Globus pallidus (tissue), 1 donor: ENCODE data around the gene NTSR2.

ENCODE experiments used
- DNase-seq: peaks from one replicate; pipeline ENCODE4 v3.0.0-alpha.2; 2015; ENCODE audit warnings: low spot score

The NTSR2 gene, protein sequence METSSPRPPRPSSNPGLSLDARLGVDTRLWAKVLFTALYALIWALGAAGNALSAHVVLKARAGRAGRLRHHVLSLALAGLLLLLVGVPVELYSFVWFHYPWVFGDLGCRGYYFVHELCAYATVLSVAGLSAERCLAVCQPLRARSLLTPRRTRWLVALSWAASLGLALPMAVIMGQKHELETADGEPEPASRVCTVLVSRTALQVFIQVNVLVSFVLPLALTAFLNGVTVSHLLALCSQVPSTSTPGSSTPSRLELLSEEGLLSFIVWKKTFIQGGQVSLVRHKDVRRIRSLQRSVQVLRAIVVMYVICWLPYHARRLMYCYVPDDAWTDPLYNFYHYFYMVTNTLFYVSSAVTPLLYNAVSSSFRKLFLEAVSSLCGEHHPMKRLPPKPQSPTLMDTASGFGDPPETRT

DNA sequence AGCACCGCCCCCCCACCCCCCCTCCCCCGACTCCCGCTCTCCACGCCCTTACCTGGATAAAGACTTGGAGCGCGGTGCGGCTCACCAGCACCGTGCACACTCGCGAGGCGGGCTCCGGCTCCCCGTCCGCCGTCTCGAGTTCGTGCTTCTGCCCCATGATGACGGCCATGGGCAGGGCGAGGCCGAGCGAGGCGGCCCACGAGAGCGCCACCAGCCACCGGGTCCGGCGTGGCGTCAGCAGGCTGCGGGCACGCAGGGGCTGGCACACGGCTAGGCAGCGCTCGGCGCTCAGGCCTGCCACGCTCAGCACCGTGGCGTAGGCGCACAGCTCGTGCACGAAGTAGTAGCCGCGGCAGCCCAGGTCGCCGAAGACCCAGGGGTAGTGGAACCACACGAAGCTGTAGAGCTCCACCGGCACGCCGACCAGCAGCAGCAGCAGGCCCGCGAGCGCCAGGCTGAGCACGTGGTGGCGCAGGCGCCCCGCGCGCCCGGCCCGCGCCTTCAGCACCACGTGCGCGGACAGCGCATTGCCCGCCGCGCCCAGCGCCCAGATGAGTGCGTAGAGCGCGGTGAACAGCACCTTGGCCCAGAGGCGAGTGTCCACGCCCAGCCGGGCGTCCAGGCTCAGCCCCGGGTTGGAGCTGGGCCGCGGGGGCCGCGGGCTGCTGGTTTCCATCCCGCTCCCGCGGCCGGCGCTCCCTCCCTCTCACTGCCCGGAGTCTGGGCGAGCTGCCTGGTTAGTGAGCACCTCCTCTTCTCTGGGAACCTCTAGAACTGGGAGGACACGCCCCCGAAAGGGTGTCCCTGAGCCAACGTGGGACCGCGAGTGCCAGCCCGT lies at the start of gene NTSR2:
TSS of gene NTSR2 (minus strand) at position 742 of the 838 bp plus-strand sequence. CDS start at position 676, 66 bp downstream.
- peak; percentile 71 for DNase-seq

DNA sequence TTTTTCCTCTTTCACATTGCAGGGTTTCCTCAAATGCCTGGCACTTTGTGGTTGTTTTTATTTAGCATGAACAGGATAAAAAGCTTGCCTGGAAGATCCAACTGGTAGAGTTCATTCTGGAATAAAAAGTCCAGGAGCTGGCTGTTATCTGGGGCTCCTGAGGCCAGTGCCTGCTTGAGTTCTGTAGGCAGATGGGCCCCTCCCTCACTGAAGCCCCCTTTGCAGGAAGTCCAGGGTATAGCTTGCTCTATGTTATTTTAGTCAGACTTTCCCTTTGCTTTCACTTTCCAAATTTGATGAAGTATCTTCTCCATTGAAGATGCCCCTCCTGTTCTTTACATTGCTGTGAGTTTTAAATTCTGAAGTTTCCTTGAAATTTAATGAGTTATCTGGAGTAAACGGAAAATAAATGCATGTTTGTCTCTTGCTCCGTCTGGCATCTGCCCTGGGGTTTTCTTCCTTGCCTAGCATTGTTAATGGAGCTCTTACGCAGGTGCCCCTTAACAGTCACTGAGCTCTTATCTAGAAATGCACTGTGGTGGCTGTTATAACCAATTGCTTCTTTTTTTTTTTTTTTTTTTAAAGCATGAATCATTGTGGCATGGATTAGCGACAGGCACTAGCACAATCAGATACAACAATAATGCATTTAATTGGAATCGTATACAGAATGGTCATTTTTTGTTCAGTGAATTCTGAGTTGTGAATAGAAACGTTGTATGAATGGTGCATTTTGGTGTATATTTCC lies 49.4 kb upstream of the NTSR2 start:
- no peak for DNase-seq

DNA sequence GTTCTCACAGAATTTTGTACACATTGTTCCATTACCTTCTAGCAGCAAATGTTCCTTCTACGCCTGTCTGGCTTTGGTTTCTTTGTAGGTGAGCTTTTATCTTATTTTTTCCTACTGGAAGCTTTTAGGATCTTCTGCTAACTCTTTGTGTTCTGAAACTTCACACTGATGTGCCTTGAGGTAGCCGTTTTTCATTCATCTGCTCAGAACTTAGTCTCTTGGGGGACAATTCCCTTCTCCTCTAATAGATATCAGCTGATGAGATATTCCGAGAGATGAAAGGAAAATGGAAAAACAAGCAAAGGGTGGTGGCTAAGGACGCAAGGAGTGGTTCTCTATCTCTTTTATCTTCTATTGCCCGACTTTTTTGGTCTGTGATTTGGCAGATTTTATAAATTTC lies 48.6 kb upstream of the NTSR2 start:
- DNase-seq = no peak

DNA sequence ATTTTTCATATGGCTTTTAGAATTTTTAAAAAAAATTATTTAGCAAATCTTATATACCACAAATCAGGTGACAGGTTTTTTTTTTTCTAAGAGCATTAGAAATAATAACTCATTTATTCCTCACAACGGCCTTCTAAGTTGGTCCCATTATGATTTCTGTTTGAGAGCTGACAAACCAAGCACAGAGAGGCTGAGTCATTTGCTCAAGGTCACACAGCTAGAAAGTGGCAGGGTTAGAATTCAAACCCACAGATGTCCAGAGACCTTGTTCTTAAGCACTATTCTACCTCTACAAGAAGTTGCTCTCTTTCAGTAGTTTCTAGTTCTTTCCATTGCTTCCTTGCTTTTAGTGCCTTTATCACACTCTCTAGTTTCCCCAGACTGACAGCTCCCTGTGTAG lies 47.6 kb upstream of the NTSR2 start:
- no peak for DNase-seq

DNA sequence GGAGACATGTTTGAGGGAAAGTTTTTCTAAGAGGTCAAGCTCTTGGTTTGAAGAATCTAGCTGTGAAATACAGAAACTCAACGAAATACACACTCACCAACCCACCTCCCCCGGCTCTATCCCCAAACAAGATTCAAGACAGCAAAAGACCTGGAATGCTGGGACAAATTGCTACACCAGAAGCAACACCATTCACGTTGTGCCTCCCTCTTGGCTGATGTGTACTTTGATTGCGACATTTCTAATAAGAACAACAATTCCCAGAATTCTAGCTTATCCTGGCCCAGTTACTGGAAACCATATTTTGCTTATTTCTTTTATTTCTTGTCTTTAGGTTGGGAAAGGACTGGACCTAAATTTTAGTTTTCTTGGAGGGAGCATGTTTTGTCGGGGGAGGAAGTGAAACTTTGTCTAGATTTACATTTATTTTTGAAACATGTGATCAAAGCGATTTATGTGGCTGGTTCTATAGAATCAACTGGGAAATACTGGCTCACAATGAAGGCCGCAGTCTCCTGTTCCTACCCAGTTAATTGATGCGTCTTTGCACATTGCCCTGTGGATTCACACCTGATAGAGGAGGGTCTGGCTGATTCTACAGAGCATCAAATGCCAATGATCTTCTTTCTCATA lies 46.8 kb upstream of the NTSR2 start:
- no peak for DNase-seq

DNA sequence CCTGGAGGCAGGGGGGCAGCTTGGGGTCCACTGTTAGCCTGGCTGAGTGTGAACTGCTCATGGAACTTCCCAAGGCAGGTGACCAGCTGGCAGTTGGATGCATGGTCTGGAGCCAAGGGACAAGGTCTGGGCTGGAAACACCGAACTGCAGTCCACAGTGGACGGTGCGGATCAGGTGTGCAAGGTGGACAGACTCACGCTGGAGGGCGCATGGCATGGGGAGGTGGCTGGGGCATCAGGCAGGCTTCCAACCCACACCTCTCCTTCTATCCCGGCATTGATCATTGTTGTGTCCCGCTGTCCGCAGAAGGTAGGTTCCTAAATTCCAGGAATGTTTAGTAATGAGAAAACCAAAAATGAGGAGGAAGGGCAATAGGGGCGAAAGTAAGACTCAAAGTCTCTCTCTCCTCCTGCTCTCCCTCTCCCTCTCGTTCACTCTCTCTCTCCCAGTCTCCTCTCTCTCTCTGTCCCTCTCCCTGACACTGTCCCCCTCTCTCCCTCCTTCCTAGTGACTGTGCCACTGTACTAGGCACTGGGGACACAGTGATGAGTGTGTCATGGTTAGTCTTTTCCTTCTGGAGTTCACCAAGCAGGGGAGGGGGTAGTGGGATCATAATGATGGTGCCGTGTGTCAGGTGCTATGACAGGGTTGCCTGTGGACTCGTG lies 46.1 kb upstream of the NTSR2 start:
- no peak for DNase-seq

DNA sequence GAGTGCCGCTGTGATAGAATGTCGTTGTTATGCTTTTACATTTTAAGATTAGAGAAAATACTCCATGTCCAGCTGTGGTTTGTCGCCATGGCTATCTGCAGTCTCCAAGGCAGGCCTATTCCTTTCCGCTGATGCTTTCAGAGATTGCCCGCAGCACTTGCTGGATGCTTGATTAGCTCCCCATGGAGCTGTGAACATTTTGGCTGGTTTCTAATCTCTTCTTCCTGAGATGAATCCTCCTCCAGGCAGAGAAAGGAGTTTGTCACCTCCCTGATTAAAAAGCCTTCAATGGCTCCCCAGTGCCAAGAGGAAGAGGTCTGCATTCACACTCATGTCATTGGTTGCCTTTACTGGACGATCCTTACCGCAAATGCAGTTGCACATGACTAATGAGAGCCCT lies 43.8 kb upstream of the NTSR2 start:
- no peak for DNase-seq

DNA sequence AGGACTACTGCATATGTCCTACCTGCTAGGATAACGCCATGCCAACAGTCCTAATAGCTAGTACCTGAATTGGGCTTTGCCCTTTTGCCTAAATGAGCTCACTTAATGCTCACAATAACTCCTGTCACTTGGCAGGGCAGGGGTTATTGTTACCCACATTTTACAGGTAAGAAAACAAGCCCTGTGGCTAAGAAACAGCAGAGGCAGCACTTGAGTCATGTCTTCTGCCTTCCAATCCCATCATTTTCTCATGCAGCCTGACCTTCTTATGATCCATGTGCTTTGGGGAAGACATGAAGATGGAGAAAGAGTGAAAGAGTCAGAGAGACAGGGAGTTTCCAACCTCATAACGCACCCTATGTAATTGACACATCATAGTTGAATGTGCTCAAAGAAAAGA lies 42.9 kb upstream of the NTSR2 start:
- DNase-seq = no peak

GRCh38 chr2:11711751-11712150 lies 41.8 kb upstream of the NTSR2 start:
- DNase-seq = no peak

GRCh38 chr2:11711354-11711716 lies 41.3 kb upstream of the NTSR2 start:
- no peak for DNase-seq

DNA sequence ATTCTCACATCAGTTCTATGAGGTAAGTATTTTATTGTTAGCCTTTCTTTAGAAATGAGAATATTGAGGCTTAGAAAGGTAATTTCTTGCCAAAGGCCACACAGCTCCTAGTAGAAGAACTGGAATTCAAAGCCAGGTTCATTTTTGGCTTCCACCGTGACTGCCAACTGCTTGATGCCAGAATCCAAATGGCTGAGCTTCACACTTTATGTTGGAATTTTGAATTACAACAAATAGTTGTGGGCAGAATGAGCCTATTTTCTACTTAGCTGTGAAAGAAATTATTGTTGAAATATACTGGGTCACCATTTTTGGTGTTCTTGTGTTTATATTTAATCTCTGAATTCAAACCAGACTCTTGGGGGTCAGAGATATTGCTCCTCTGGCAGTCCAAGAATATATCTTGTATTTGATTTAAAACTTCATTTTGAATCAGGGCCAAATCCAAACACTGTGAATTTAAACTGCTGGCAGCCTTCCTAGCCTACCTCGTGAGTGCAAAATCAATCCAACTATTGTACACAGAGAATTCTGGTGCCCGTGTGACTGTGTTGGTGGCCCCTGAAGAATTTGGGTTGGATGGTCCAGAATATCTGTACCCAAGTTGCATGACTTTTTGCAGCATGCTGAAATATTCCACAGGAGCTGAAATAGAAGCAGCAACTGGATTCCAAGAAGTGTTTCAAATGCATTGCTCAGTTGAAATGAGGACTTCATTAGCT lies 40.8 kb upstream of the NTSR2 start:
- peak; percentile 53 for DNase-seq

DNA sequence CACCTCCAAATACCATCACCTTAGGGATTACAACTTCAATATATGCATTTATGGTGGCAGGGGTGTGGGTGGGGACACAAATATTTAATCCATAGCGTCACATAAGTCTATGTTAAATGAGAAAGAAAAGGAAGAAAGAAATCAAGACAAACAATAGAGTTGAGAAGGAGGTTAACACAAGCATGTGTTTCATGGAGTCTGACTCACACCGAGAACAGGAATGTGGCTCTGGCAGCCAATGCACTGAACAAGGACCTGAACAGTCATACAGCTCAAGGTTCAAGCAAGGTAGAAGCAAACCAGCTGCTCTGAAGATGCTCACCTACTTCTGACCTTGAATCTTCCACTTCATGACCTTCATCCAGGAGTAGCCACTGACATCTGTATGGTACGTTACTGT lies 40.2 kb upstream of the NTSR2 start:
- DNase-seq = no peak

DNA sequence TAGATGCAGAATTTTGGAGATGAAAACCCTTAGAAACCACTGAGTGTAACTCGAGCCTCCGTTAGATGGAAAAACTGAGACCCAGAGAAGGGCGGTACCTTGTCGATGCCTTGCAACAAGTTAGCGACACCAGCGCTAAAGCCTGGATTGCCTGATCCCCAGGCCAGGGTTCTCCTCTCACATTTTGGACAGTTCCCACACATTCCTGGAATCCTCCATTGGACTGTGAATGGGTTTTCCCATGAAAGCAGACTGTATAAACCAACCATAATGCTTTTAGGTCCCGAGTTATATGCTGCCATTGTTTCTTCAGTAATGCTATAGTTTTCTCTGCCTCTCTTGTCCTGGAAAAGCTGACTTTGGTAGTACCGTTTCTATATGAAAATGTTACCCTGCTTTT lies 39.3 kb upstream of the NTSR2 start:
- DNase-seq = no peak

DNA sequence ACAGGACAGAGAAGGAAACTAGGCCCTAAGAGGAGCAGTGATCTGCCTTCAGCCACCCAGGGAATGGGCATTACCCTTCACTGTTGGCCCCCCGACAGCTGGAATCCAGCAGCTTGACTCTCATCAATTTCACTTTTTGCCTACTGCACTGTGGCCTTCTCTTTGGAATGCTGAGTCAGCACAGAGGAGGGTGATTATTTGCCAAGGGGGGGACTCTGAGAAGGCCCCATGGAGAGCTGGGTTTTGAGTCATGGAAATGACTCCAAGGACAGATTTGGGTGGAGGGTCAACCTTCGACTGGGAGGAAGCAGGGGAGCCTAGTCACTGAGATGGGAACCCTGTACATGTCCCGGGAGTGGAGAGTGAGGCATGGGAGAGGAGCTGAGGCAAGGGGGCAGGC lies 38.1 kb upstream of the NTSR2 start:
- no peak for DNase-seq

GRCh38 chr2:11705711-11706110 lies 35.7 kb upstream of the NTSR2 start:
- DNase-seq = no peak

- DNase-seq = no peak
Observed at GRCh38 chr2:11705063-11705462, 35.1 kb upstream of the NTSR2 start.

GRCh38 chr2:11703700-11704099 lies 33.7 kb upstream of the NTSR2 start:
- no peak for DNase-seq

DNA sequence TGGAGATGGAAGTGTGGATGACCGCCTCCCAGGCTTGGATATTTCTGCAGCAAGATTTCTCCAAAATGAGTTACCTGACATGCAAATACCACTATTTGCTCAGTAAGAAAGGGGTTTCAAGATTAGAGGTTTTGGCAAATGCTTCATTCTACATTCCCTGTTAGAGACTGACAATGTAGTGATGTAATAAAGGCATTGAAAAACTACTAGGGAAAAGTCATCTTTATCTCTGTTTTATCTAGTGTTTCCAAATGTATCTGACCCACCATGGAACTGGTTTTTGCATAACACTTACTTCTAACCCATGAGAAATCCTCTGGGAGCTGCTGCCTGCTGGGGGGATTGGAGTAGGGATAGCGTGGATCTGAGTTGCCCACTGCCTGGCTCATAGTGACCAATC lies 33.0 kb upstream of the NTSR2 start:
- DNase-seq = no peak

- no peak for DNase-seq
Observed at GRCh38 chr2:11701751-11702301, 31.8 kb upstream of the NTSR2 start.

DNA sequence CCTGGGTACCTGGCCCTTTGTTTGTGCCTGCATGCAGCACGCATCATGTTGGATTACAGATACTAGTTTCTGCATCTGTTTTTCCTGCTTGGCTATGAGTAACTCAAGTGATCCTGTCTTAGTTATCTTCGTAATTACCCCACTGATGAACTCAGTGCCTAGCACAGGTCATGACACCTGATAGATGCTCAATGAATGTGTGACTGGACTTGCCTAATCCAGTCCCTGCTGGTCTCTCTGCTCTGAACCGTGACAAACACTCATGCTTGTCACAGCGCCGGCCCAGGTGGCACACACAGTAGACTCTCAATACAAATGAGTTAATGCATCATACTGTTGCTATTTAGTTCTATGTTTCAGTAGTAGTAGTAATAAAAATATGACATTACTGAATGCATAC lies 31.2 kb upstream of the NTSR2 start:
- DNase-seq = no peak
